ENCODE results near the gene ZDHHC14.

The ZDHHC14 gene

DNA sequence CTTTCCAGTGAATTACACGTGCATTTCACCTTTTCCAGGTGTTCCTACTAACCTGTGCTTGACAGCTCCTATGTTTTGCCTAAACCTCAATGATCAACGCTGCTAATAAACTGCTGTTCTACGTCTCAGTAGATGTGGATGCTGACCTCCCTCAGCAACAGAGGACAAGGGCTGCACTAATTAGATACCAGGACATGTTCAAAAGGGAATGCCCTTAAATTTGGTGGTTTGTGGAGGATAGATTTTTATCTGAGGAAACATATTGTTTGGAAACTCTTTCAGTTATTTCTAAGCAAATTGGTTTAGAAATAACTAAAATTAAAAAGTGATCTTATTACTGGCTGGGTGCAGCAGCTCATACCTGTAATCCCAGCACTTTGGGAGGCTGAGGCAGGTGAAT lies 19.1 kb upstream of the ZDHHC14 start:
- DNase-seq (ENCODE audit: low spot score), result no peak
- TF ChIP-seq, protein P1, sequence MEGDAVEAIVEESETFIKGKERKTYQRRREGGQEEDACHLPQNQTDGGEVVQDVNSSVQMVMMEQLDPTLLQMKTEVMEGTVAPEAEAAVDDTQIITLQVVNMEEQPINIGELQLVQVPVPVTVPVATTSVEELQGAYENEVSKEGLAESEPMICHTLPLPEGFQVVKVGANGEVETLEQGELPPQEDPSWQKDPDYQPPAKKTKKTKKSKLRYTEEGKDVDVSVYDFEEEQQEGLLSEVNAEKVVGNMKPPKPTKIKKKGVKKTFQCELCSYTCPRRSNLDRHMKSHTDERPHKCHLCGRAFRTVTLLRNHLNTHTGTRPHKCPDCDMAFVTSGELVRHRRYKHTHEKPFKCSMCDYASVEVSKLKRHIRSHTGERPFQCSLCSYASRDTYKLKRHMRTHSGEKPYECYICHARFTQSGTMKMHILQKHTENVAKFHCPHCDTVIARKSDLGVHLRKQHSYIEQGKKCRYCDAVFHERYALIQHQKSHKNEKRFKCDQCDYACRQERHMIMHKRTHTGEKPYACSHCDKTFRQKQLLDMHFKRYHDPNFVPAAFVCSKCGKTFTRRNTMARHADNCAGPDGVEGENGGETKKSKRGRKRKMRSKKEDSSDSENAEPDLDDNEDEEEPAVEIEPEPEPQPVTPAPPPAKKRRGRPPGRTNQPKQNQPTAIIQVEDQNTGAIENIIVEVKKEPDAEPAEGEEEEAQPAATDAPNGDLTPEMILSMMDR (IDR thresholded peaks at IDR 0.05; ENCODE audit: poor library complexity, severe bottlenecking), result no peak
- Histone ChIP-seq H3K27ac (ENCODE audit: poor library complexity, severe bottlenecking) (no peak overlapping the region), H3K27me3 (ENCODE audit: insufficient read depth, poor library complexity, severe bottlenecking) (no peaks in the 10 kb centered on the region), H3K4me1 (ENCODE audit: insufficient read depth, poor library complexity, severe bottlenecking) (no peaks in the 10 kb centered on the region), H3K9me3 (ENCODE audit: severe bottlenecking) (no peaks in the 10 kb centered on the region), H3K36me3 (ENCODE audit: low read depth) (no peaks in the 10 kb centered on the region), H3K4me3 (ENCODE audit: severe bottlenecking) (no peak overlapping the region)
- ATAC-seq (ENCODE audit: low read depth), result no peak

DNA sequence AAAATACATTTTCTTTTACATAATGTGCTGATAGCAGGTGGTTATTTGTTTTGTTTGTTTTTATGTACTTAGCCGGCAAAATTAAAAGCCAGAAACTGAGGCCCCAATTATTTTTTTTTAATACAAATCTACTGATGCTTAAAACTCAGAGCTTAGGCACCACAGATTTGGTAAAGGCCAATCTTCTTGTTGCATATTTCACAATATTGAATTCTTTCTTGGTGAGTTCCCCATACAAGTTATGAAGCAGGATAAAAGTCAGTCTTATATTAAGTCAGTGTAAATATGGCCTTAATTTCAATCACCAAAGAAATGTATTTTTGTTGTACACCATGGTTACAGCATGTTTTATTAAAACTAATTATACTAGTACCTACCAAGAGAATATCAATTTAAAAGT lies 16.3 kb upstream of the ZDHHC14 start:
- H3K27ac ChIP-seq (ENCODE audit: poor library complexity, severe bottlenecking), result no peak overlapping the region
- H3K36me3 ChIP-seq (ENCODE audit: low read depth), result no peaks in the 10 kb centered on the region
- DNase-seq (ENCODE audit: low spot score), result no peak
- no peaks in the 10 kb centered on the region for H3K9me3 ChIP-seq (ENCODE audit: severe bottlenecking)
- H3K4me1 ChIP-seq (ENCODE audit: insufficient read depth, poor library complexity, severe bottlenecking), result no peaks in the 10 kb centered on the region
- ATAC-seq (ENCODE audit: low read depth), result no peak
- TF ChIP-seq, protein P1 (IDR thresholded peaks at IDR 0.05; ENCODE audit: poor library complexity, severe bottlenecking), result no peak
- H3K27me3 ChIP-seq (ENCODE audit: insufficient read depth, poor library complexity, severe bottlenecking), result no peaks in the 10 kb centered on the region
- no peak overlapping the region for H3K4me3 ChIP-seq (ENCODE audit: severe bottlenecking)

DNA sequence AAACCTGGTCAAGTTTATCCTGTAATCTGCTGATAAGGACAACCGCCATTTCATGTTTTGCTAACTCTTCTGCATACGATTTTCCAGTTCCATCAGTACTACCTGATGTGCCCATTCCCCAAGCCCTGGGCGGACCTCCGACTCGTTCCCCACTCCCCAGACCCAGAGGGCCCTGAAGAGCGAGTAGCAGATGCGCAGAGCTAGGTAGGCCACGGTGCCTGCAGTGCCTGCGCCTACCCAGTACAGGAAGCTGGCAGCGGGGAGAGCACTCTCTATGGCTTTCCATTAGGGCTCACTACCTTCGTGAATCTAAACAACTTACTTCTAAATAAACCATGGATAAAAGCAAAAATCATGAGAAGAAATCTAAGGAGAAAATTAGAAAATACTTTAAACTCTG lies 14.3 kb upstream of the ZDHHC14 start:
- Histone ChIP-seq H3K27me3 (ENCODE audit: insufficient read depth, poor library complexity, severe bottlenecking) (no peaks in the 10 kb centered on the region), H3K27ac (ENCODE audit: poor library complexity, severe bottlenecking) (no peak overlapping the region), H3K4me3 (ENCODE audit: severe bottlenecking) (no peak overlapping the region), H3K9me3 (ENCODE audit: severe bottlenecking) (no peaks in the 10 kb centered on the region), H3K36me3 (ENCODE audit: low read depth) (no peaks in the 10 kb centered on the region), H3K4me1 (ENCODE audit: insufficient read depth, poor library complexity, severe bottlenecking) (no peaks in the 10 kb centered on the region)
- no peak for ATAC-seq (ENCODE audit: low read depth)
- no peak for DNase-seq (ENCODE audit: low spot score)
- TF ChIP-seq, protein P1 (IDR thresholded peaks at IDR 0.05; ENCODE audit: poor library complexity, severe bottlenecking), result no peak

DNA sequence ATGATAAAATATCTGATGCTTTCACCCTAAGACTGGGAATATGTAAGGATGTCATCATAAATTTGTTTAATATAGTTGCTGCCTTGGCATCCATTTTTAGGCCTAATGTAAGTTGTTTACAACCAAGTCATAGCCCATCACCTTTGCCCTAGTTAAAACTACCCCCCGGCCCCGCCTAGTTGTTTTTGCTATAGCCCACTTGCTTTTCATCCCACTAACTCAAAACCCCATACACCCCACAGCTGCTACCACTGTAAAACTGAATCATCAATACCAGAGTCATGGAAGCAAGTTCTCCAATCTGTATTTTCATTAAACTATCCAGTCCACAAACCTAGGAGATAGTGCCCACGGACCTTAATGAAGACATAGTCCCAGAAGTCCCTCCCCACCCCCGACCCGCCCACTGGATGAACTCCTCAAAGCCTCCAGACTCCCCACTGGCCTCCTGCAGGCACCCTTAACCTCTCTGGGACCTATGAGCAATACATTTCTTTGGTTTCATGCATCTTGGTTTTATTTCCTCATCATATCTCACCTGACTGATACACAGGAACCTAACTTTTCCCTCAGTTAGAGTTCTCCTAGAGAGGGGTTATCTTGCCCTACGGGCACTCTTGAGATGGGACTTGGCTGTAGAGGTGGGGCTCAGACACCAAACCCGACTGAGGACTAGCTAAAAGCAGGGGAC lies 12.5 kb upstream of the ZDHHC14 start:
- no peak for ATAC-seq (ENCODE audit: low read depth)
- H3K27me3 ChIP-seq (ENCODE audit: insufficient read depth, poor library complexity, severe bottlenecking), result no peaks in the 10 kb centered on the region
- no peak for DNase-seq (ENCODE audit: low spot score)
- H3K27ac ChIP-seq (ENCODE audit: poor library complexity, severe bottlenecking), result no peak overlapping the region
- H3K4me1 ChIP-seq (ENCODE audit: insufficient read depth, poor library complexity, severe bottlenecking), result no peaks in the 10 kb centered on the region
- no peaks in the 10 kb centered on the region for H3K36me3 ChIP-seq (ENCODE audit: low read depth)
- no peak overlapping the region for H3K4me3 ChIP-seq (ENCODE audit: severe bottlenecking)
- TF ChIP-seq, protein P1 (IDR thresholded peaks at IDR 0.05; ENCODE audit: poor library complexity, severe bottlenecking), result no peak
- H3K9me3 ChIP-seq (ENCODE audit: severe bottlenecking), result no peaks in the 10 kb centered on the region

DNA sequence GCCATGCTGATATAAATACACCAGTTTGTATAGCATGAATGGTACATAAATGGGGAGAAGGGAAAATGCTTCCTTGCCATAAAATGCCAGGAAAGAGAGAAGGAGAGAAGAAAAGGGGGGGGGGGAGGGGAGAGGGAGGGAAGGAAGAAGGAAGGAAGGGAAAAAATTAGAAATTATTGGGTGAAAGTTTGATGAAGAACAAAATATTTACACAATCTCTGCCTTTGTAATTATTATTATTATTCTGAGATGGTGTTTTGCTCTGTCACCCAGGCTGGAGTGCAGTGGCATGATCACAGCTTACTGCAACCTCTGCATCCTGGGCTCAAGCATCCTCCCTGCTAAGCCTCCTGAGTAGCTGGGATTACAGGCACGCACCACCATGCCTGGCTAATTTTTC lies 10.2 kb upstream of the ZDHHC14 start:
- ATAC-seq (ENCODE audit: low read depth), result no peak
- H3K4me3 ChIP-seq (ENCODE audit: severe bottlenecking), result no peak overlapping the region

More for the DNA sequence above, 10.2 kb upstream of the ZDHHC14 start:
- Histone ChIP-seq H3K36me3 (ENCODE audit: low read depth) (no peaks in the 10 kb centered on the region), H3K4me1 (ENCODE audit: insufficient read depth, poor library complexity, severe bottlenecking) (no peaks in the 10 kb centered on the region), H3K27me3 (ENCODE audit: insufficient read depth, poor library complexity, severe bottlenecking) (no peaks in the 10 kb centered on the region), H3K9me3 (ENCODE audit: severe bottlenecking) (no peaks in the 10 kb centered on the region), H3K27ac (ENCODE audit: poor library complexity, severe bottlenecking) (no peak overlapping the region)
- TF ChIP-seq, protein P1 (IDR thresholded peaks at IDR 0.05; ENCODE audit: poor library complexity, severe bottlenecking), result no peak
- no peak for DNase-seq (ENCODE audit: low spot score)
